ENCODE measurements around the gene RBM20. TPM values are rescaled to one million over a fixed set of nuclear protein-coding genes. Genes with fewer than 3 reads are reported as not detected.
"Not testable (repeated sequence)": the region's sequence is repeated elsewhere in the genome, so short reads cannot be mapped to it uniquely, and the experiment has no call there.

RBM20 gene
- total RNA-seq, 1 experiment from 2014 or later: 0.40 TPM

DNA sequence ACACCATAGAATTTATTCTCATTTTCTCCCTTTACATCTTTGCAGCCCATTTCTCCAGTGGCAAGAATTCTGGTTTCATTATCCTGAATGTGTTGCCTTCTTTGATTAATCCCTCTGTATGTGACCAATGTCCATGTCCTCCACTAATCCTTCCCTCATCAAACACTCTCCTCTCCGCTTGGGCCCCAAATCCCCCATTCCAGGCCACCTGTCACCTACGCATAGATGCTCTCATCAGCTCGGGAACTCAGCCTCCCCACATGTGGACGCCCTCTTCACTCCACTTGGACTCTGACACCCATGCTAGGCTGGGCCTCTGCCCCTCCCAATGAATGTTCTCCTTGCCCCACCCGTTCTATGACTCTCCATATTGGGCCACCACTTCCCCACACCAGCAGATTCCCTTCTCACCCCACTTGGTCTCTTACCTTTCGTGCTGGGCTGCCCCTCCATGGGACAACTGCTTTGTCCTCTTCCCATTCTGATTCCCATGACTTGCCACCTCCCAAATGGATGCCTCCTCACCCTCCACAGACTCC is 18.7 kb upstream of the RBM20 start:
- DNase-seq (ENCODE audit: low read depth): no peak

- DNase-seq (ENCODE audit: low read depth): no peak
Observed at GRCh38 chr10:110625951-110626855, 17.9 kb upstream of the RBM20 start.

DNA sequence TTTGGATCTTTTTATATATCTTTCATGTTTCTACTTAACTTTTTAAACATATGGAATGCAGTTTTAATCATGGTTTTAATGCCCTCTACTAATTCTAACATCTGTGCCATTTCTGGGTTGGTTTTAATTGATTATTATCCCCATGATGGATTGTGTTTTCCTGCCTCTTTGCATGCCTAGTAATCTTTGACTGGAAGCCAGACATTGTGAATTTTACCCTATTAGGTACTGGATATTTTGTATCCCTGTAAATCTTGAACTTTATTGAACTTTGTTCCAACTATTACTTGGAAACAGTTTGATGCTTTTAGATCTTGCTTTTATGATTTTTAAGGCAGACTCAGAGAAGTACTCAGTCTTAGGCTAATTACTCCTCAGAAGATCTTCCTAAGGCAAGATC is 16.0 kb upstream of the RBM20 start:
- no peak for DNase-seq (ENCODE audit: low read depth)

DNA sequence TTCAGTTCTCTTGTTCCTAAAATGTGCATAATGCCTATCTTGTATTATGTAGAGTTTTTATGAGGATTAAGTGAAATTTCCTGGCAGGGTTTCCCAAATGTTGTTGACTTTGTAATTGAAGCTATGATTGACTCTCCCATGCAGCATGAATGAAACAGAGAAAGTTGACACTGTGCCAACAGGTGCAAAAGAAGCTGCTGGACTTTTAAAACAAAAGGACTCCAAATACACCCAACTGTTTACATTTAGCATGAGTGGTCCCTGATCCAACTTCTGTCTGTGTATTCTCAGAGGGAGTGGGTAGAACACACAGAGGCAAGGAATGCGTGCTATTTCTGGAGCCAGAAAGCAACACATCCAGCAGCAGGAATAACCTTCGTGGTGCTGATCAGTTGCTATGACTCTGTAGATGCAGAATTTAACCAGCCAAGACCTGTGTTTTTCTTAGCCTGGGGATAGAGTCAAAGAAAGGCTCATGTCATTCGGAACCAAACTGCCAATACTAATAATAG is 14.4 kb upstream of the RBM20 start:
- DNase-seq (ENCODE audit: low read depth): peak; percentile 79

GRCh38 chr10:110631934-110632333 is 12.2 kb upstream of the RBM20 start:
- DNase-seq (ENCODE audit: low read depth): no peak

DNA sequence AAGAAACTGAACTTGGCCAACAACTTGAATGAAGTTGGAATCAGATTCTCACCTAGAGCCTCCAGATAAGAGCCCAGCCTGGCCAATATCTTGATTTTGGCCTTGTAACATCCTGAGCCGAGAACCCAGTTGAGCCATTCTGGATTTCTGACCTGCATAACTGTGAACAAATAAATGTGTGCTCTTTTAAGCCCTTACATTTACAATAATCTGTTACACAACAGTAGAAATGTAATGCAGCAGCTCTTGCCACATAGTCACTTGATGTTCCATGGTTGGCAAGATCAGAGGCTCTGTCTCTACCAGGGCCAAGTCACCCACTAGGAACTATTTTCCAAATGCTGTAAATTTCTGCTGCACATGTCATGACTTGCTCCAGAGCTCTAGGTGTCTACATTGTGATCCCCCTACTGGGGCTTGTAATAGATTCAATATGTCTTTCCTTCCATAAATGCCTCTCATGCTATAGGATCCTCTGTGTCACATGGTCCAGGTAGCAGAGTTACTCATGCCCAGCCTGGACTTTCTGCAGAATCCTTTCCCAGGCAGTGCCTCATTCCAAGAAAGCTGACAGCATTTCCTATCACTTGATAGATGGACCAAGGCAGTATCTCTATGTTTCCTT is 11.4 kb upstream of the RBM20 start:
- DNase-seq (ENCODE audit: low read depth): peak; percentile 44

- peak; percentile 19 for DNase-seq (ENCODE audit: low read depth)
Observed at GRCh38 chr10:110634527-110635209, 9.5 kb upstream of the RBM20 start.

DNA sequence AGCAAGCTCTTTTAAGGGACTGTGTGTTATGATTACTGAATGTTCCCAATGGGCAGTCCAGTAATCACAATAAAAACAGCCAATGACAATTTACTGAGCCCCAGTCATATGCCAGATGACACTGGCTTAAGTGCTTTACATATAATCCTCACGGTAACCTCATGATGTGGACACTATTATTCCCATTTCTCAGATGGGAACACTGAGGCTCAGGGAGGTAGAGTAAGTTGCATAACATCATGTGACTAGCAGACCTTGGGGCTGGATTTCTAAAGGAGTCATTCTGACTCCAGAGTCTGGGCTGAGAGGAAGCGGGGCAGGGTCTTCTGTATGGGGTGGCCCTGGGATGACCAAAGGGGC is 7.6 kb upstream of the RBM20 start:
- no peak for DNase-seq (ENCODE audit: low read depth)

GRCh38 chr10:110636932-110637557 is 7.1 kb upstream of the RBM20 start:
- DNase-seq (ENCODE audit: low read depth): no peak

DNA sequence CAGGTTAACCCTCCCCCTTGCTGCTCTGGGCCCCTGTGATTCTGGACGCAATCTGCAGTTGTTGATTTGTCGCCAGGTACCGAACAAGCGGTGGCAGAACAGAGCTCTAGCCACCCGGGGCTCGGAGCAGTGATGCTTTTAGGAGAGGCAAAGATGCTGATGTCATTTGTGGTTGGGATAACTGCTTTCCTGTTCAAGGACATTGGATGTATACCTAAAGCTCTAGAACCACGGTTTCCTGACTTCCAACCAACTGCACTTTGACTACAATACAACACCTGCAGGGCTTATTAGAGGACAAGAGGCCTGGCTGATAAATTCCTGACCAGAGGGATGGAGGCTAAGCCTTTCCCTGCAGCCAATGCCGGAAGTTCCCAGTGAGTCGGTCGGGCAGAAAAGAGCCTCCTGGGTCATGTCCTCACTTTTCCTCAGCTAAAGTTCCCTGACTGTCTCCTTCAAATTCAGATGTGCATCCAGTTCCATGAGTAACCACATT is 6.5 kb upstream of the RBM20 start:
- DNase-seq (ENCODE audit: low read depth): peak; percentile 7

DNA sequence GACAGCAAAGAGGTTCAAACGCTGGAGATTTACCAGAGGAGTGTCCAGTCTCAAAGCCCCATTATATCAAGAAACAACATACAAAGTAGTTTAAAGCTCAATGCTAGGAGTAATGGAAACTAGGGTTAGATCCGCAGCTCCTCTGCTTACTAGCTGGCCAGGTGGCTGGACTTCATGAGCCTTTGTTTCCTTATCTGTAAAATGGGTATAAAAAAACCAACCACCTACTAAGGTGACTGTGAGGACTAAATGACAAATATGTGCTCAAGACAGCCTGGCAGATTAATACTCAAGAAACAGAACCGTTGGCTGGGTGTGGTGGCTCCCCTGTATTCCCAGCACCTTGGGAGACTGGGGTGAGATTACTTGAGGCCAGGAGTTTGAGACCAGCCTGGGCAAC is 5.8 kb upstream of the RBM20 start:
- no peak for DNase-seq (ENCODE audit: low read depth)

DNA sequence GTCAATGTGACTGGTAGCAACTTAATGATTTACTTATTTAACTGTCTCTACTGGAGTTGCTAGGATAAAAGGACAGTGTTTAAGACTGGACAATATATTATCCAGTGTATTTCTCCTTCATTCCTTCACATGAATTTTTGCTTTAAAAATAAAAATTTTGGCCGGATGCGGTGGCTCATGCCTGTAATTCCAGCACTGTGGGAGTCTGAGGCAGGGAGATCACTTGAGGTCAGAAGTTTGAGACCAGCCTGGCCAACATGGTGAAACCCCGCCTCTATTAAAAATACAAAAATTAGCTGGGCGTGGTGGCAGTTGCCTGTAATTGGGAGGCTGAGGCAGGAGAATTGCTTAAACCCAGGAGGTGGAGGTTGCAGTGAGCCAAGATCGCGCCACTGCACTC is 5.1 kb upstream of the RBM20 start:
- DNase-seq (ENCODE audit: low read depth): not testable (repeated sequence)

DNA sequence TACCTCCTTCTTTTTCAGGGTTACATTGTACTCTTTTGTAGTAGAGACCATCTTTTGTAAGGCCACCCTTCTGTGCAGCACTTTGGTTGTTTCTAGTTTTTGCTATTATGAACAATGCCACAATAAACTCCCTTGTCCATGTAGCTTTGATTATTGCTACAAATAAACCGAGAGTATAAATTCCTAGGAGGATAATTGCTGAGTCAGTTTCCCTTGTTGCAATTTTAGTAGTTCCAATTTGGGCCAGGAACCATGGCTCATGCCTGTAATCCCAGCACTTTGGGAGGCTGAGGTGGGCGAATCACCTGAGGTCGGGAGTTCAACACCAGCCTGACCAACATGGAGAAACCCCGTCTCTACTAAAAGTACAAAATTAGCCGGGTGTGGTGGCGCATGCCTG is 4.3 kb upstream of the RBM20 start:
- DNase-seq (ENCODE audit: low read depth): not testable (repeated sequence)

- peak; percentile 75 for DNase-seq (ENCODE audit: low read depth)
Observed at GRCh38 chr10:110641256-110641655, 2.9 kb upstream of the RBM20 start.

DNA sequence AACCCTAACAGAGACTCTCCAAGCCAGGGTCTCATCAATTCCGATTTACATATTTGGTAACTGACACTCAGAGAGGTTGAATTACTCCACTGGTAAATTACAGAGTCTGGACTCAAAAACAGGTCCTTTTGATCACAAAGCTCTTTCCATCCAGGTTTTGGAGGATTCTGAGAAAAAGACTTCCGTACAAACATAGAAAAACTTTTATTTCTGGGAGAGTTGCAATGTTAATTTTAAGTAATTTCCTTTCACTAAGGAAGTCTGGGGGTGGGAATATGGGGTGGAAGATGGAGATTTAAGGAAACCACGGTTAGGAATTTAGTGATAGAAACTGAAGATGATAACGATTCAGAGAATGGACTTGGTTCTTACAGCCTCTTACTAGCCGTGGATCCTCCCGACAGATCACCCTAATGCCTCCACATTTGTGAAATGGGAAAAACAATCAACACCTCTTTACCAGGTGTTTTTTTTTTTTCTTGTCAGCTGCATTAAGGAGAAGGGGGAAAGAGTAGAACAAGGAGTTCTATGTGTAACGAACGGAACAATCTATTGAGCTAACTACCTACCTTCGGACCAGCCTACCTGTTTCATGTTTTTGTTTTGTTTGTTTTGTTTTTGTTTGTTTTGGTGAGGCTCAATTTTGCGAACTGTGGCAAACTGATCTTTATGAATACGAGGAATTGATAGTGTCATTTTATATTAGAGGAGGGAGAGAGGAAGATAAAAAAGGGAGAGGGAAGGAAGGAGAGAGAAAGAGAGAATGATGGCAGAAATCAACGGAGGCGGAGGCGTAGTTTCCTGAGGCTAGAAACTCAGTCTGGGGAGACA is 1.7 kb upstream of the RBM20 start:
- no peak for DNase-seq (ENCODE audit: low read depth)

DNA sequence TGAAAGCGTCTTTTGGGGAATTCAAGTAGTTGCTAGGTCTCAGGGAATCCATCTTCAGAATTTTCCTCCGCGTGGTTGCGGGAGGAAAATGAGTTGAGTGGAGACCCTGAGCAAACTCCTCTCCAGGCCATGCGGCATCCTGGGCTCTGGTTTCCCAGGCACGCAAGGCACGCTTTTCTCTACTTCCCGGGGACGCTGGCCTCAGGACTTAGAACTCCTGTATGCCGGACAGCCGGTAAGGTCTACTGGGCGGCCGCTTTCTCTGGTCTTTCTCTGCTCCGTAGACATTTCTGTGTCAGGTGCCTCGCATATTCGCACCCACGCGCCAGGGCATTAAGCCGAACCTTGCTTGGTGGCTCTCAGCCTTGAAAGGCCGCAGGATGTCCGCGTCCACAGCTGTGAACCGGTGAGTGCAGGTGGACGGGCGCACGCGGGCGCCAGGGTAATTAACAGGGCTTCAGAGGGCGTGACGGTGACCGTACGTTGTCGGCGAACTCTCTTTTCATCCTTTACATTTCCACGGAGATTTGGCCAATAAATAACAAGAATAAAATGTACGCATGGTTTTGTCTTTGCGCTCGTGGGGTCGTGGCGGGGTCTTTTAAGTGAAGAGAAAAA is 992 bp upstream of the RBM20 start:
- no peak for DNase-seq (ENCODE audit: low read depth)

DNA sequence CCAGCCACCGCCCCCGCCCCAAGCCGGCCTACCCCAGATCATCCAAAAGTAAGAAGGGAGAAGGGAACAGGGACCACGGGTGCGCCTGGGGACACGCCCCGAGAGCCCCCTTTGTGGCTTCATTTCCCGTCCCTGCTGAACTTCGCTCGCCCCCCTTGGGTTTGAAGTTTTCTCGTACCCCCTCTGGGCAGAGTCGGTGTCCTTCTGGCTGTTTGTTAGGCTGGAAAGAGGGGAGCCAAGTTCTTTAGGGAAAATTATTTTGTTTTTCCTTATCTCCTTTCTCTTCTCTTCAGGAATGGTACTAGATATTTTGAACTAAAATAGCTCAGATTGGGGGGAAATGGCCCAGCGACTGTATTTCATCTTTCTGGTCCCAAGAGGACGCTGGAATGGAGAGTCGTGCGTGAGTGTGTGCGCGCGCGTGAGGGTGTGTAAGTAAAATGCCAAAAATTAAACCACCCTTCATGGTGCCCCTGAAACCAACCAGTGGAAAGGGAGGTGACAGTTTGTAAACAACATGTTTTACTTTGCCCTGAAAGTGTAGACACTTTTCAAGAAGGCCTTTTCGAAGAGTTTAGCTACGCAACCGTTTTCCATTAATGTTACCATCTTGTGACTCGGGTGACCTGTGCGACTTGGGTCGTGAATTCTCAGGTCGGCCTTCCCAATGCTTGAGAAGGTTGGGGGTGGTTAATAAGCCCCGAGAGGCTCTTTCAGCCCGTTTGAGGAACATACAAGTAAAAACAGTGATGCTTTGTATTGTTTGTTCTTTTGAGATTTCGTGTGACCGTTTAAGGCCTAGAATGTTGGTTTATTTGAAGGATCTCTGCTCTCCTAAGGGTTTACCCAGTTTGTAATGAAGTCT is 694 bp downstream of the RBM20 start:
- no peak for DNase-seq (ENCODE audit: low read depth)

- no peak for DNase-seq (ENCODE audit: low read depth)
Observed at GRCh38 chr10:110646417-110647135, 2.4 kb downstream of the RBM20 start.

Data from HT1080 (cell line).